Adrenal gland (tissue), 12 donors: ENCODE measurements around the gene JARID2. TPM values are rescaled to one million over a fixed set of nuclear protein-coding genes. Genes with fewer than 3 reads are reported as not detected.

Experiments
- DNase-seq, 7 donors: peaks; one replicate each; pipeline ENCODE4 v3.0.0-alpha.2; 2019 to 2020
- H3K27ac ChIP-seq, 5 donors: fragments of 200-600 bp; sonication (generic) in 4 of 5; 1 replicate in 3 of 5; 2 replicates in 2 of 5; pipeline versions ENCODE4 v1.5.1 to v1.8.0; 2016 to 2020; ENCODE audit warnings: mild to moderate bottlenecking in 1 of 5
- H3K27me3 ChIP-seq: fragments of 200-600 bp; 2 replicates; pipeline ENCODE4 v1.8.0; 2021
- H3K36me3 ChIP-seq, 2 donors: fragments of 200-600 bp; replicated peaks in 1 of 2; 1 replicate in 1 of 2; 2 replicates in 1 of 2; pipeline versions ENCODE4 v1.5.1 to v1.8.0; 2018 to 2022
- H3K4me1 ChIP-seq, 2 donors: fragments of 200-600 bp; replicated peaks in 1 of 2; 1 replicate in 1 of 2; 2 replicates in 1 of 2; pipeline versions ENCODE4 v1.5.1 to v1.8.0; 2018 to 2021
- H3K4me3 ChIP-seq, 4 donors: fragments of 200-600 bp; sonication (generic) in 3 of 4; one replicate each; pipeline ENCODE4 v1.5.1; 2016 to 2018
- H3K9me3 ChIP-seq, 3 donors: fragments of 200-600 bp; sonication (generic) in 1 of 3; replicated peaks in 1 of 3; 1 replicate in 2 of 3; 2 replicates in 1 of 3; pipeline versions ENCODE4 v1.5.1 to v1.8.0; 2016 to 2021
- POLR2A ChIP-seq, 2 donors: fragments of 450-650 bp; IDR thresholded peaks; one replicate each; pipeline ENCODE4 v1.6.1; 2017; ENCODE audit warnings: antibody characterized with exemption in 2 of 2, mild to moderate bottlenecking in 2 of 2, moderate library complexity in 1 of 2
- WGBS, 4 donors: extraction: QIAGEN DNeasy Blood & Tissue Kit in 2 of 4; methylation state at CpG; one replicate each; pipeline versions ENCODE4 v1.1.5 to v1.1.7; 2013 to 2017; 5-methylcytosine and 5-hydroxymethylcytosine counted together
- intact Hi-C, 2 donors: fragments of 100-400 bp; cut with DNase I; formaldehyde crosslinking; loops; one replicate each; pipeline versions ENCODE4 v1.14.1 to v1.15.0; 2022 to 2023
- polyA plus RNA-seq, 3 donors: library from polyadenylated mRNA; stranded (reverse); fragments of 200-250 nt in 2 of 3; fragments of 350-450 nt in 1 of 3; fragmentation: Illumina TruSeq in 1 of 3; extraction: RNeasy Lipid Tissue Mini Kit (QIAGEN cat#74804) in 1 of 3; gene quantifications; one replicate each; pipeline ENCODE4 v1.2.3, GENCODE V29; 2013 to 2014
- total RNA-seq, 9 donors: library from RNA; depleted of rRNA in 4 of 9; stranded (reverse); fragments of >200 nt in 4 of 9; fragments of 120-200 nt in 1 of 9; fragmentation: NEBNext Ultra II Directional in 1 of 9; extraction: Animal tissue kit (Norgen Biotek cat#: 25700) in 1 of 9; gene quantifications; one replicate each; pipeline versions ENCODE4 v1.1.0 to v1.2.4, GENCODE V29; 2013 to 2023
- TF ChIP-seq, protein P1 (sequence below), 6 experiments: fragments of 450-650 bp in 4 of 6; fragments of 200-600 bp in 2 of 6; sonication (generic) in 1 of 6; IDR thresholded peaks; 1 replicate in 5 of 6; 2 replicates in 1 of 6; pipeline versions ENCODE4 v1.5.1 to v1.8.0; 2016 to 2021; ENCODE audit warnings: antibody characterized with exemption in 6 of 6, mild to moderate bottlenecking in 2 of 6, moderate library complexity in 1 of 6
- donor health status: healthy with polysubstance abuse.
- donor health status: Bipolar disorder and iron deficiency.
- donor health status: DM: yes; HTN: yes; CAD: no.
- donor health status: DM: no; HTN: no; CAD: no.
- donor health status: DM: no; HTN: no; CAD: no.
- donor health status: DM: yes; HTN: yes; CAD: no.

The JARID2 gene
- total and polyA plus RNA-seq, 12 donors = 3.0 to 13.6 (median 8.2) TPM

- Histone ChIP-seq H3K27ac (peak overlapping the region in 1 of 5 donors; percentile 58), H3K4me1 (peaks cover 30 to 45% of the 10 kb centered on the region in 2 donors), H3K27me3 (no peaks in the 10 kb centered on the region), H3K4me3 (no peak overlapping the region), H3K9me3 (no peaks in the 10 kb centered on the region), H3K36me3 (no peaks in the 10 kb centered on the region)
- WGBS, 4 donors = 71 to 81% (median 75%) methylated on average over 4 of the region's 4 CpGs
- TF ChIP-seq, protein P1, sequence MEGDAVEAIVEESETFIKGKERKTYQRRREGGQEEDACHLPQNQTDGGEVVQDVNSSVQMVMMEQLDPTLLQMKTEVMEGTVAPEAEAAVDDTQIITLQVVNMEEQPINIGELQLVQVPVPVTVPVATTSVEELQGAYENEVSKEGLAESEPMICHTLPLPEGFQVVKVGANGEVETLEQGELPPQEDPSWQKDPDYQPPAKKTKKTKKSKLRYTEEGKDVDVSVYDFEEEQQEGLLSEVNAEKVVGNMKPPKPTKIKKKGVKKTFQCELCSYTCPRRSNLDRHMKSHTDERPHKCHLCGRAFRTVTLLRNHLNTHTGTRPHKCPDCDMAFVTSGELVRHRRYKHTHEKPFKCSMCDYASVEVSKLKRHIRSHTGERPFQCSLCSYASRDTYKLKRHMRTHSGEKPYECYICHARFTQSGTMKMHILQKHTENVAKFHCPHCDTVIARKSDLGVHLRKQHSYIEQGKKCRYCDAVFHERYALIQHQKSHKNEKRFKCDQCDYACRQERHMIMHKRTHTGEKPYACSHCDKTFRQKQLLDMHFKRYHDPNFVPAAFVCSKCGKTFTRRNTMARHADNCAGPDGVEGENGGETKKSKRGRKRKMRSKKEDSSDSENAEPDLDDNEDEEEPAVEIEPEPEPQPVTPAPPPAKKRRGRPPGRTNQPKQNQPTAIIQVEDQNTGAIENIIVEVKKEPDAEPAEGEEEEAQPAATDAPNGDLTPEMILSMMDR (IDR thresholded peaks at IDR 0.05) = no peak
- TF ChIP-seq POLR2A (IDR thresholded peaks at IDR 0.05) = no peak
- intact Hi-C loops = no loop called here
- peak; percentile 48 to 83 (median 72) for DNase-seq
Observed at GRCh38 chr6:15460110-15460727, 214.3 kb downstream of the JARID2 start.

DNA sequence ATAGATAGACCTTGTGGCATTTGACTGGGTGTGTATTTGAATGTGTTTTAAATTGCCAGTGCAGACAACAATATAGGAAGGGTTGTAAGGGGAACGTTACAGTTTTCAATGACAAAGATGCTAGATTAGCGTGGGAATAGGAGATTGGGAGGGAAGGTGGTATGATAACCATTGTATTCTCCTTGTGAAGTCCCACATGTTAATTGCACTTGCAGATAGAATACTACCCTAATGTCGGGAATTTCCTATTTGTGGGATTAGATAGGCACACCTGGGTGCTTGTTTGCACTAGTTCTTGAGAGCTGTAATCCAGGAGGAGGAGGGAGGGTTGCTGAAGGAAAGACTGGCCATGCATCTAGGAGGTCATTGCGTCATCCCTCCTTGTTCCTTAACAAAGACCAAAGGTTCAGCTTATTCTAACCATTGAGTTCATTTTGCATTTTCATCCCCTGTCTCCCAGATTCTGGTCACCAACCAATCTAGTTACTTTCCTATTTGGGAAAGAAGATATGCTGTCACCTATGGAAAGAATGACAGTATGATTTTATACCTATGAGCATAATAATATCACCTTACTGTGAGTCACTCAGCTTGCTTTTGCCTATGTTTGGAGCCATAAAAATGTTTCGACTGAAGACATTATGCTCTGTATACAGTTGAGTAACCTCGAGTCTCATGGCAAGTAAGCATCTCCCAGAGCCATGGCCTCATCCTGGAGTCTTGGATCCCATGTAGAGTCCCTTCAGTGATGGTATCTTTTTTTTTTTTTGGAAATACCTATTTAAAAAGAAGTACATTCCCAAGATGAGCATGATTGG is 215.5 kb downstream of the JARID2 start:
- intact Hi-C loops = no loop called here
- 93 to 97% (median 95%) methylated on average over 6 of the region's 6 CpGs for WGBS, 4 donors
- Histone ChIP-seq H3K4me3 (no peak overlapping the region), H3K27me3 (no peaks in the 10 kb centered on the region), H3K27ac (no peak overlapping the region), H3K4me1 (peaks cover 30 to 43% of the 10 kb centered on the region in 2 donors), H3K36me3 (no peaks in the 10 kb centered on the region), H3K9me3 (no peaks in the 10 kb centered on the region)
- no peak for DNase-seq
- TF ChIP-seq, protein P1 (IDR thresholded peaks at IDR 0.05) = no peak
- no peak for TF ChIP-seq POLR2A (IDR thresholded peaks at IDR 0.05)

DNA sequence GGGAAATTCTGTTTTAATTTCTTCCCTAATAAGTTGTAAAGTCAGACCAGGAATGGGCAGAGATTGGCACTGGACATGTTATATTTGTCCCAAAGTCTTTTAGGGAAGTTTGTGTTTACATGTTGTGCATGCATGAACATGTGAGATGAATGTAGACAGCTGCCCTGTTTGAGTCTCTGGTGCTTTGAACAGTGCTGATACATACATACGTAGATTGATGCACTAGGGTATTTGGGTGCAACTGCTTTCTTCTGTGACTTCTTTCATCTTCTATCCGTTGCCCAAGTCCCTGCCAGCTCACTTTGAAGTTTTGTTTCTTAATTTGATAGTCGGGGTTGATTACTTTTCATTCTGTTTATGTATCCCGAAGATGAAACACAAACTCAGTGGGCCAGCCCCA is 216.4 kb downstream of the JARID2 start:
- H3K4me1 ChIP-seq = peaks cover 30 to 34% of the 10 kb centered on the region in 2 donors
- H3K27me3 ChIP-seq = no peaks in the 10 kb centered on the region
- DNase-seq = no peak
- no peak for TF ChIP-seq POLR2A (IDR thresholded peaks at IDR 0.05)
- TF ChIP-seq, protein P1 (IDR thresholded peaks at IDR 0.05) = no peak
- no peaks in the 10 kb centered on the region for H3K9me3 ChIP-seq
- peak overlapping the region in 1 of 5 donors; percentile 33 for H3K27ac ChIP-seq
- no peaks in the 10 kb centered on the region for H3K36me3 ChIP-seq
- intact Hi-C loops = no loop called here
- no peak overlapping the region for H3K4me3 ChIP-seq
- 43 to 58% (median 48%) methylated on average over 4 of the region's 4 CpGs for WGBS, 4 donors

GRCh38 chr6:15462717-15463525 is 217.1 kb downstream of the JARID2 start:
- Histone ChIP-seq H3K4me3 (no peak overlapping the region), H3K36me3 (no peaks in the 10 kb centered on the region), H3K9me3 (no peaks in the 10 kb centered on the region), H3K4me1 (peaks cover 30 to 34% of the 10 kb centered on the region in 2 donors), H3K27ac (peak overlapping the region in 4 of 5 donors; percentile 32 to 65 (median 44)), H3K27me3 (no peaks in the 10 kb centered on the region)
- peak in 2 of 7 donors; percentile 35 to 41 for DNase-seq
- WGBS, 4 donors = 25 to 39% (median 34%) methylated on average over 8 of the region's 8 CpGs
- TF ChIP-seq, protein P1 (IDR thresholded peaks at IDR 0.05) = no peak
- no peak for TF ChIP-seq POLR2A (IDR thresholded peaks at IDR 0.05)
- intact Hi-C loops = no loop called here
